Activated B cell treated with CpG ODN at 0.5 μM for 24 hours (primary cell): Measurements from ENCODE around the gene GBGT1. TPM values are rescaled to one million over a fixed set of nuclear protein-coding genes. Genes with fewer than 3 reads are reported as not detected.
"Not testable (repeated sequence)": the region's sequence is repeated elsewhere in the genome, so short reads cannot be mapped to it uniquely, and the experiment has no call there.

Experiments
- ATAC-seq: fragments of 200-7000 bp; cut with Tn5 transposase; one replicate; pipeline ENCODE4 v1.10.0; 2021; ENCODE audit warnings: low read depth, mild to moderate bottlenecking, moderate library complexity
- CTCF ChIA-PET: fragments of 350-600 bp; sonication (Branson Sonifier 250); formaldehyde crosslinking; loops from one replicate; lab custom pipeline; 2021; ENCODE audit warnings: antibody characterized with exemption; lab: Charles Lee
- POLR2A ChIA-PET: fragments of 350-600 bp; sonication (Branson Sonifier 250); formaldehyde crosslinking; loops from one replicate; lab custom pipeline; 2021; ENCODE audit warnings: antibody characterized with exemption; lab: Charles Lee
- DNase-seq: peaks from one replicate; pipeline ENCODE4 v3.0.0; 2022
- H3K27ac Mint-ChIP-seq: one replicate; pipeline ENCODE4 v1.8.0; 2020; ENCODE audit warnings: mixed read lengths
- H3K27me3 Mint-ChIP-seq: one replicate; pipeline ENCODE4 v1.8.0; 2021; ENCODE audit warnings: mixed read lengths
- H3K36me3 Mint-ChIP-seq: one replicate; pipeline ENCODE4 v1.8.0; 2021; ENCODE audit warnings: low read depth, mixed read lengths
- H3K4me1 Mint-ChIP-seq: one replicate; pipeline ENCODE4 v1.8.0; 2021; ENCODE audit warnings: mixed read lengths
- H3K4me3 Mint-ChIP-seq: one replicate; pipeline ENCODE4 v1.8.0; 2020; ENCODE audit warnings: mild to moderate bottlenecking, mixed read lengths
- H3K9me3 Mint-ChIP-seq: one replicate; pipeline ENCODE4 v1.8.0; 2020; ENCODE audit warnings: mixed read lengths
- CTCF ChIP-seq: fragments of 200-600 bp; IDR thresholded peaks from one replicate; pipeline ENCODE4 v1.8.0; 2022; ENCODE audit warnings: antibody characterized with exemption, mild to moderate bottlenecking
- intact Hi-C: fragments of 100-400 bp; cut with micrococcal nuclease; formaldehyde crosslinking; loops from one replicate; pipeline ENCODE4 v1.15.1; 2024
- total RNA-seq: library from RNA; stranded (reverse); gene quantifications from 2 replicates; pipeline ENCODE4 v1.2.3, GENCODE V29; 2022

Gene GBGT1
- 42.2 and 49.5 TPM in 2 replicates for total RNA-seq

- peaks cover 17% of the 10 kb centered on the region for H3K36me3 Mint-ChIP-seq
- peaks cover 3% of the 10 kb centered on the region for H3K27me3 Mint-ChIP-seq
- H3K4me3 Mint-ChIP-seq, result peak within 1 kb of the TSS; percentile 90
- peak within 1 kb of the TSS; percentile 63 for H3K27ac Mint-ChIP-seq
- ATAC-seq (peak; percentile 76), DNase-seq (peak; percentile 70)
- no peaks in the 10 kb centered on the region for H3K9me3 Mint-ChIP-seq
- no peak for TF ChIP-seq CTCF
- H3K4me1 Mint-ChIP-seq, result peaks cover 26% of the 10 kb centered on the region
- CTCF ChIA-PET, result interaction anchor here (1.0 kb wide), 1 partner anchor 19 kb away, joined by 3 read pairs; no protein-coding TSS in a partner anchor
- intact Hi-C loops, result no loop called here
- POLR2A ChIA-PET, result interaction anchor here (0.7 kb wide), 1 partner anchor 172 kb away, joined by 3 read pairs; the partner anchor contains the start of gene SURF6
Observed at GRCh38 chr9:133163504-133164172, at the start of gene GBGT1. Gene GBGT1 (minus strand): TSS chr9:133163914. CDS start chr9:133162412, 1,502 bp downstream.

GRCh38 chr9:133210609-133211008, 46.9 kb upstream of the GBGT1 start:
- POLR2A ChIA-PET, result no interaction called here
- Mint-ChIP-seq H3K36me3 (no peaks in the 10 kb centered on the region), H3K4me3 (no peak overlapping the region), H3K27ac (no peak overlapping the region), H3K27me3 (peaks cover 18% of the 10 kb centered on the region), H3K4me1 (no peaks in the 10 kb centered on the region), H3K9me3 (peaks cover 3% of the 10 kb centered on the region)
- intact Hi-C loops, result no loop called here
- no peak for DNase-seq
- no peak for ATAC-seq
- CTCF ChIA-PET, result no interaction called here
- TF ChIP-seq CTCF, result no peak

GRCh38 chr9:133210202-133210532, 46.5 kb upstream of the GBGT1 start:
- TF ChIP-seq CTCF, result no peak
- ATAC-seq (no peak), DNase-seq (no peak)
- CTCF ChIA-PET, result no interaction called here
- peaks cover 17% of the 10 kb centered on the region for H3K27me3 Mint-ChIP-seq
- intact Hi-C loops, result no loop called here
- H3K4me3 Mint-ChIP-seq, result no peak overlapping the region
- no peak overlapping the region for H3K27ac Mint-ChIP-seq
- no peaks in the 10 kb centered on the region for H3K36me3 Mint-ChIP-seq
- no peaks in the 10 kb centered on the region for H3K4me1 Mint-ChIP-seq
- H3K9me3 Mint-ChIP-seq, result peaks cover 2% of the 10 kb centered on the region
- POLR2A ChIA-PET, result no interaction called here

GRCh38 chr9:133209327-133210201, 45.9 kb upstream of the GBGT1 start:
- H3K27ac Mint-ChIP-seq, H3K4me3 Mint-ChIP-seq, ATAC-seq, POLR2A ChIA-PET, intact Hi-C loops, H3K4me1 Mint-ChIP-seq, H3K36me3 Mint-ChIP-seq, CTCF ChIA-PET, DNase-seq, H3K9me3 Mint-ChIP-seq: not testable (repeated sequence)
- H3K27me3 Mint-ChIP-seq, result peaks cover 17% of the 10 kb centered on the region

GRCh38 chr9:133208880-133209300, 45.2 kb upstream of the GBGT1 start, which contains the start of gene OBP2B:
Gene OBP2B (minus strand): TSS chr9:133209250. CDS start chr9:133209199, 51 bp downstream.
- H3K4me3 Mint-ChIP-seq, ATAC-seq, H3K27ac Mint-ChIP-seq, CTCF ChIA-PET, H3K36me3 Mint-ChIP-seq, intact Hi-C loops, POLR2A ChIA-PET, H3K4me1 Mint-ChIP-seq, DNase-seq, H3K9me3 Mint-ChIP-seq: not testable (repeated sequence)
- peaks cover 13% of the 10 kb centered on the region for H3K27me3 Mint-ChIP-seq

GRCh38 chr9:133208171-133208879, 44.6 kb upstream of the GBGT1 start:
- ATAC-seq, H3K27ac Mint-ChIP-seq, H3K9me3 Mint-ChIP-seq, H3K4me1 Mint-ChIP-seq, CTCF ChIA-PET, intact Hi-C loops, DNase-seq, H3K36me3 Mint-ChIP-seq, H3K4me3 Mint-ChIP-seq, POLR2A ChIA-PET: not testable (repeated sequence)
- H3K27me3 Mint-ChIP-seq, result peaks cover 12% of the 10 kb centered on the region
